HepG2 (cell line): Measurements from ENCODE around the gene C20orf204. TPM values are rescaled to one million over a fixed set of nuclear protein-coding genes. Genes with fewer than 3 reads are reported as not detected.

Experiments
- ATF3 ChIP-seq: sonication (generic); formaldehyde crosslinking; IDR thresholded peaks from 2 replicates; pipeline ENCODE4 v1.4.0; 2020; ENCODE audit warnings: missing genetic modification reagents
- CENPX ChIP-seq: sonication (generic); formaldehyde crosslinking; IDR thresholded peaks from 2 replicates; pipeline ENCODE4 v1.9.0; 2021; ENCODE audit warnings: mild to moderate bottlenecking, missing genetic modification reagents, moderate library complexity
- CHD4 ChIP-seq: fragments of 200-600 bp; sonication (generic); IDR thresholded peaks from 2 replicates; pipeline ENCODE4 v1.7.0; 2017; ENCODE audit warnings: mild to moderate bottlenecking, low read length, borderline replicate concordance
- DBP ChIP-seq: sonication (generic); formaldehyde crosslinking; IDR thresholded peaks from 2 replicates; pipeline ENCODE4 v1.4.0; 2020; ENCODE audit warnings: missing genetic modification reagents; ENCODE audit errors: not compliant biosample characterization
- HOXA5 ChIP-seq: sonication (generic); formaldehyde crosslinking; IDR thresholded peaks from 2 replicates; pipeline ENCODE4 v1.4.0; 2020; ENCODE audit warnings: missing genetic modification reagents
- KLF6 ChIP-seq: IDR thresholded peaks from 2 replicates; pipeline ENCODE4 v1.8.0; 2016; ENCODE audit warnings: missing biosample characterization, missing genetic modification reagents
- MED8 ChIP-seq: sonication (generic); formaldehyde crosslinking; IDR thresholded peaks from 2 replicates; pipeline ENCODE4 v1.8.1; 2023; ENCODE audit warnings: mild to moderate bottlenecking, missing genetic modification reagents; ENCODE audit not compliant: insufficient replicate concordance
- NR2F1 ChIP-seq, 2 experiments: fragments of 450-650 bp in 1 of 2; formaldehyde crosslinking in 1 of 2; IDR thresholded peaks; 2 replicates each; pipeline versions ENCODE4 v1.5.0 to v1.6.1; 2016 to 2020; ENCODE audit warnings: mild to moderate bottlenecking in 1 of 2, missing compliant biosample characterization in 1 of 2, missing genetic modification reagents in 1 of 2, moderate library complexity in 1 of 2
- RFXANK ChIP-seq: IDR thresholded peaks from 2 replicates; pipeline ENCODE4 v1.6.1; 2016
- SATB2 ChIP-seq: sonication (generic); formaldehyde crosslinking; IDR thresholded peaks from 2 replicates; pipeline ENCODE4 v1.5.0; 2020; ENCODE audit warnings: missing genetic modification reagents
- SOX5 ChIP-seq: IDR thresholded peaks from 2 replicates; pipeline ENCODE4 v1.6.1; 2016; ENCODE audit warnings: borderline replicate concordance
- SP1 ChIP-seq, 2 experiments: fragments of 450-650 bp in 1 of 2; sonication (generic) in 1 of 2; formaldehyde crosslinking in 1 of 2; IDR thresholded peaks; 2 replicates each; pipeline versions ENCODE4 v1.4.0 to v1.6.1; 2016 to 2020; ENCODE audit warnings: missing genetic modification reagents in 1 of 2
- TARDBP ChIP-seq: sonication (generic); formaldehyde crosslinking; IDR thresholded peaks from 2 replicates; pipeline ENCODE4 v1.8.0; 2022; ENCODE audit warnings: mild to moderate bottlenecking, missing genetic modification reagents
- ZNF225 ChIP-seq: sonication (generic); formaldehyde crosslinking; IDR thresholded peaks from 2 replicates; pipeline ENCODE4 v1.4.0; 2020; ENCODE audit warnings: mild to moderate bottlenecking, missing genetic modification reagents
- ZNF232 ChIP-seq: sonication (generic); formaldehyde crosslinking; IDR thresholded peaks from 2 replicates; pipeline ENCODE4 v1.4.0; 2020; ENCODE audit warnings: missing genetic modification reagents, borderline replicate concordance
- ZNF253 ChIP-seq: sonication (generic); formaldehyde crosslinking; IDR thresholded peaks from 2 replicates; pipeline ENCODE4 v1.8.0; 2022; ENCODE audit warnings: mild to moderate bottlenecking, missing genetic modification reagents, borderline replicate concordance
- ZNF256 ChIP-seq: sonication (generic); formaldehyde crosslinking; conservative IDR thresholded peaks from 2 replicates; pipeline ENCODE4 v1.4.0; 2020; ENCODE audit warnings: missing genetic modification reagents
- ZNF260 ChIP-seq: sonication (generic); formaldehyde crosslinking; IDR thresholded peaks from 2 replicates; pipeline ENCODE4 v1.4.0; 2020; ENCODE audit warnings: missing genetic modification reagents, low read depth, mild to moderate bottlenecking, borderline replicate concordance
- ZNF275 ChIP-seq: sonication (generic); formaldehyde crosslinking; IDR thresholded peaks from 2 replicates; pipeline ENCODE4 v1.8.0; 2022; ENCODE audit warnings: missing genetic modification reagents, mild to moderate bottlenecking, inconsistent platforms, borderline replicate concordance
- ZNF326 ChIP-seq: sonication (generic); formaldehyde crosslinking; IDR thresholded peaks from 2 replicates; pipeline ENCODE4 v1.4.0; 2020; ENCODE audit warnings: missing genetic modification reagents, borderline replicate concordance
- ZNF543 ChIP-seq: sonication (generic); formaldehyde crosslinking; IDR thresholded peaks from 2 replicates; pipeline ENCODE4 v1.4.0; 2020; ENCODE audit warnings: mild to moderate bottlenecking, missing genetic modification reagents
- ZNF674 ChIP-seq: sonication (generic); formaldehyde crosslinking; IDR thresholded peaks from 2 replicates; pipeline ENCODE4 v1.5.0; 2020; ENCODE audit warnings: low read depth, mild to moderate bottlenecking, missing genetic modification reagents
- ZSCAN9 ChIP-seq: IDR thresholded peaks from 2 replicates; pipeline ENCODE4 v1.6.1; 2016; ENCODE audit warnings: borderline replicate concordance
- polyA plus RNA-seq, 8 experiments: library from polyadenylated mRNA; depleted of rRNA in 3 of 8; stranded (reverse) in 7 of 8; unstranded in 1 of 8; fragments of >200 nt; fragmentation: Illumina TruSeq in 4 of 8; extraction: Trizol in 4 of 8; gene quantifications; 2 replicates each; pipeline versions ENCODE4 v1.2.1 to v1.2.3, GENCODE V29; 2011 to 2016; ENCODE audit warnings: low read depth in 4 of 8, missing spikeins in 1 of 8, mixed read lengths in 1 of 8; ENCODE audit not compliant: insufficient read depth in 1 of 8
- total RNA-seq, 5 experiments: library from RNA; depleted of rRNA; stranded (reverse); fragments of >200 nt; fragmentation: Illumina TruSeq; extraction: Trizol; gene quantifications; 2 replicates each; pipeline ENCODE4 v1.2.3, GENCODE V29; 2016; ENCODE audit warnings: low read depth in 1 of 5
- TF ChIP-seq, protein P1 (sequence below), 2 experiments: fragments of 450-650 bp in 1 of 2; sonication (generic) in 1 of 2; formaldehyde crosslinking; IDR thresholded peaks; 2 replicates each; pipeline versions ENCODE4 v1.5.0 to v1.8.0; 2020 to 2022; ENCODE audit warnings: mild to moderate bottlenecking in 1 of 2, missing genetic modification reagents in 1 of 2
- TF ChIP-seq, protein P2 (sequence below): sonication (generic); formaldehyde crosslinking; IDR thresholded peaks from 2 replicates; pipeline ENCODE4 v1.5.0; 2020; ENCODE audit warnings: missing genetic modification reagents

C20orf204 gene
- total and polyA plus RNA-seq, 2 of the 13 experiments (the other 11 are each of a cell fraction or from before 2014, with no cell fraction given): 22.1 to 80.0 TPM

- TF ChIP-seq ZNF275 (CRISPR knock-in tag) (no peak), ZNF256 (CRISPR knock-in tag) (0 out of 2 replicates have a peak, but pooled peaks have one; percentile 69), ZNF543 (CRISPR knock-in tag) (no peak), CENPX (CRISPR knock-in tag) (no peak), ZNF326 (CRISPR knock-in tag) (peak; percentile 66), SP1 (IDR thresholded peaks at IDR 0.05) (no peak), SP1 (CRISPR knock-in tag; IDR thresholded peaks at IDR 0.05) (no peak), RFXANK (CRISPR knock-in tag) (no peak), ZNF232 (no peak), CHD4 (no peak), ZSCAN9 (CRISPR knock-in tag) (peak; percentile 5; the same call in 1 of the 2 replicates), SOX5 (CRISPR knock-in tag) (no peak), NR2F1 (CRISPR knock-in tag; IDR thresholded peaks at IDR 0.05) (0 out of 4 replicates have a peak, but pooled peaks of 1 of the 2 experiments have one; percentile 19), SATB2 (CRISPR knock-in tag) (no peak), ZNF225 (CRISPR knock-in tag) (0 out of 2 replicates have a peak, but pooled peaks have one; percentile 9), KLF6 (no peak), TARDBP (no peak; the same call in 1 of the 2 replicates), DBP (CRISPR knock-in tag) (no peak), HOXA5 (no peak), ZNF253 (peak; percentile 92; the same call in 1 of the 2 replicates), ZNF674 (CRISPR knock-in tag) (no peak), ATF3 (no peak; the same call in 1 of the 2 replicates), MED8 (CRISPR knock-in tag) (peak; percentile 82), ZNF260 (no peak)
- TF ChIP-seq, protein P1, sequence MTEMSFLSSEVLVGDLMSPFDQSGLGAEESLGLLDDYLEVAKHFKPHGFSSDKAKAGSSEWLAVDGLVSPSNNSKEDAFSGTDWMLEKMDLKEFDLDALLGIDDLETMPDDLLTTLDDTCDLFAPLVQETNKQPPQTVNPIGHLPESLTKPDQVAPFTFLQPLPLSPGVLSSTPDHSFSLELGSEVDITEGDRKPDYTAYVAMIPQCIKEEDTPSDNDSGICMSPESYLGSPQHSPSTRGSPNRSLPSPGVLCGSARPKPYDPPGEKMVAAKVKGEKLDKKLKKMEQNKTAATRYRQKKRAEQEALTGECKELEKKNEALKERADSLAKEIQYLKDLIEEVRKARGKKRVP (CRISPR knock-in tag; IDR thresholded peaks at IDR 0.05): no peak
- TF ChIP-seq, protein P2, sequence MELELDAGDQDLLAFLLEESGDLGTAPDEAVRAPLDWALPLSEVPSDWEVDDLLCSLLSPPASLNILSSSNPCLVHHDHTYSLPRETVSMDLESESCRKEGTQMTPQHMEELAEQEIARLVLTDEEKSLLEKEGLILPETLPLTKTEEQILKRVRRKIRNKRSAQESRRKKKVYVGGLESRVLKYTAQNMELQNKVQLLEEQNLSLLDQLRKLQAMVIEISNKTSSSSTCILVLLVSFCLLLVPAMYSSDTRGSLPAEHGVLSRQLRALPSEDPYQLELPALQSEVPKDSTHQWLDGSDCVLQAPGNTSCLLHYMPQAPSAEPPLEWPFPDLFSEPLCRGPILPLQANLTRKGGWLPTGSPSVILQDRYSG (CRISPR knock-in tag): no peak
Observed at GRCh38 chr20:64040231-64041039, 4.5 kb downstream of the C20orf204 start (continued).
